Measurements from ENCODE around the gene HOXD11.

HOXD11 gene

DNA sequence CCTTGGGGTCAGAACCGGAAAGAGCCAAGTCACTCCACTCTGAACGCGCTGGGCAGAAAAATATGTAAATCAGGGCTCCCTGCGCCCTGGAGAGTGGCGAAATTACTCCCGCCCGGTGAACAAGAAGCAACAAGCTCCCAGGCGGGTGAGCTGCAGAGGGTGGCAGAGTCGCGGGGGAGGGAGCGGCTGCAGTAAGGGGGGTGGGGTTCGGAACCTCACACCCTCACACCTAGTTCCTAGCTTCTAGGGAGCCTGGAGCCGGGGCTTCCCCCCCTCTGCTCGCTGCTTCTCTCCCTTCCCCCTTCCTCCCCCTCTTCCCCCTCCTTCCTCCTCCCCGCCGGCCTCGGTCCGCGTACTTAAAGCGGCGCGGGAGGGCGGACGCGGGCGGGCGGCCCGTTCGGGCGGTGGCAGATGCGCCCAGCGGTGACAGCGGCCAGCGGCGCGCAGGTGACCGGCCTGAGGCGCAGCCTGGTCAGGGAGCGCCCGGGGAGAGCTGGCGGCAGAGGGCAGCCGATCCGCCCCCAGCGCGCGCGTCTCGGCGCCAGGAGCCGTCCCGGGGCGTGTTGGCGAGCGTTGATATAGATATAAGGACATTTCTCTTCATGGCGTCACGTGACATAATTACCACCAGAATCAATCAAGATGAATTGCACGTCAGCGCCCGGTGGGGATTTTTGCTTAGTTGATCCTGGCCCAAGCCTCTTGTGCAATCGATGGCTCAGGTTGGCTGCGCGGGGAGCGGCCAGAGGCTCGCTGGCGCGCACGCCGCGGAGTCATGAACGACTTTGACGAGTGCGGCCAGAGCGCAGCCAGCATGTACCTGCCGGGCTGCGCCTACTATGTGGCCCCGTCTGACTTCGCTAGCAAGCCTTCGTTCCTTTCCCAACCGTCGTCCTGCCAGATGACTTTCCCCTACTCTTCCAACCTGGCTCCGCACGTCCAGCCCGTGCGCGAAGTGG, at the start of gene HOXD11:
Gene HOXD11 (plus strand): TSS at position 700 of the 959 bp plus-strand sequence. CDS start 76 bp downstream, at position 776.
- Histone ChIP-seq H3K27me3 (peaks cover 19 to 99% of the 10 kb centered on the region in 2 donors), H3K36me3 (no peaks in the 10 kb centered on the region), H3K4me1 (peaks cover 0 to 47% (median 37%) of the 10 kb centered on the region in 4 donors), H3K27ac (no peak within 1 kb of the TSS), H3K4me3 (peak within 1 kb of the TSS; percentile 10 to 41), H3K9me3 (no peaks in the 10 kb centered on the region)
- intact Hi-C loops (cut with DNase I; ENCODE audit: low total_unique reads): no loop called here
- DNase-seq: no peak
- TF ChIP-seq, protein P1, sequence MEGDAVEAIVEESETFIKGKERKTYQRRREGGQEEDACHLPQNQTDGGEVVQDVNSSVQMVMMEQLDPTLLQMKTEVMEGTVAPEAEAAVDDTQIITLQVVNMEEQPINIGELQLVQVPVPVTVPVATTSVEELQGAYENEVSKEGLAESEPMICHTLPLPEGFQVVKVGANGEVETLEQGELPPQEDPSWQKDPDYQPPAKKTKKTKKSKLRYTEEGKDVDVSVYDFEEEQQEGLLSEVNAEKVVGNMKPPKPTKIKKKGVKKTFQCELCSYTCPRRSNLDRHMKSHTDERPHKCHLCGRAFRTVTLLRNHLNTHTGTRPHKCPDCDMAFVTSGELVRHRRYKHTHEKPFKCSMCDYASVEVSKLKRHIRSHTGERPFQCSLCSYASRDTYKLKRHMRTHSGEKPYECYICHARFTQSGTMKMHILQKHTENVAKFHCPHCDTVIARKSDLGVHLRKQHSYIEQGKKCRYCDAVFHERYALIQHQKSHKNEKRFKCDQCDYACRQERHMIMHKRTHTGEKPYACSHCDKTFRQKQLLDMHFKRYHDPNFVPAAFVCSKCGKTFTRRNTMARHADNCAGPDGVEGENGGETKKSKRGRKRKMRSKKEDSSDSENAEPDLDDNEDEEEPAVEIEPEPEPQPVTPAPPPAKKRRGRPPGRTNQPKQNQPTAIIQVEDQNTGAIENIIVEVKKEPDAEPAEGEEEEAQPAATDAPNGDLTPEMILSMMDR (IDR thresholded peaks at IDR 0.05): no peak

DNA sequence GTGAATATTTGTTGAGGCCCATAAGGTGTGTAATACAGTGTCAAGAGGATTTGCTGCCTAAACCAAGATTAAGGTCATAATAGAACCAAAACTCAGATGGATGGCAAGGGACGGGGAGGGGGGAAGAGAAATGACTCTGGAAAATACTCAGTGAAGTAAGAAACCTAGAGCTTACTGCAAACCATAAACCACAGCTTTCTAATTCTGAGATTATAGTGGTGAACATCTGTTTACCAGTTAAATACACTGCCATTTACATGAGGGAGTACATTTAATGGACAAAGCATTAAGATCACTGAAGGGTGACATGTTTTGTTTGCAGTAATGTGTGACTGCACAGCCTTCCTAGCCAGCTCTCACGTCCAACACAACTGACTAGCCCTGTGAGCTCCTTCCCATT, 43.1 kb upstream of the HOXD11 start:
- peaks cover 0 to 38% of the 10 kb centered on the region in 2 donors for H3K27me3 ChIP-seq

DNA sequence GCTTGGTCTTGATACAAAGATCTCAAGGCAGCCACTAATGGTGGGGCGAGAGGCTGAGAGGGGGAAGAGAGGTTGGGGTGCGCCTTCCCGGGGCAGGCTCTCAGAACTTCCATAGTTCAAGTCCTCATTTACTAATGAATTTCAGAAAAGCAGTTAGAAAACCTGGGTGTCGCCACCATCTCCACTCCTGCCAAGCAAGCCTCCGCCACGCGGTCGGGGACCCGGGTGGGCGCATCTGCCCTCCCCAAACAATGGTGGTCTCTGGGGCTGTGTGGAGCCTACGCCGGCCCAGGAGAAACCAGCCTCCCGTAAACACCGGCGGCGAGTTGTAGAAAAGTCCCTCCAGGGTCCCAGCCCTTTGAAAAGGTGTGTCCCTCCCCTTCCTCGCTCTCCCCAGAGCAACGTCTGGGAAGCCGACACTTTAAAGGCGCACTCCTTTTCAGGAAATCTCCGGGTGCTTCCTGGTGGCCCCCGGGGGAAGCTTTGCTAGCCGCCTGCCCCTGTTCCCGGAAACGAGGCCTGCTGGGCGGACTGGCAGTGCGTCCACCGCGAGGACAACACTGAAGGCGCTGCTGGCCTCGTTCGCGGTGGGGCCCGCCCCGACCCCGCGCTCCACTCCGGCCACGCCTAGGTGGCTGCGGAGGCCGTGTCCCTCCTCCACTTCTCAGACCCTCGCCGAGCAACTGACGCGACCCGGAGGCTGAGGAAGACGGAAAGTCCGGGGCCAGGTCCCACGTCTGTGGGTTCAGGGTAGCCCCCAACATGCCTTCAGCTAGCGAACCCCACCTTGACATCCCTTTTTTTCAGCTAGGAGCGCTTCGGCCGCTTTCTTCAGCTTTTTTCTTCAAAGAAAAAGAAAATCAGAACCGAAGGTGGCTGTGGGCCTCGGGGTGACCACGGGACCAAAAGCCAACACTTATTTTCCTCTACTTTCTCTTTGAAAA, 40.2 kb upstream of the HOXD11 start:
- peaks cover 0 to 22% (median 19%) of the 10 kb centered on the region in 4 donors for H3K4me1 ChIP-seq
- DNase-seq: no peak
- no peak overlapping the region for H3K27ac ChIP-seq
- TF ChIP-seq, protein P1 (IDR thresholded peaks at IDR 0.05): no peak
- H3K36me3 ChIP-seq: no peaks in the 10 kb centered on the region
- H3K9me3 ChIP-seq: no peaks in the 10 kb centered on the region
- intact Hi-C loops (cut with DNase I; ENCODE audit: low total_unique reads): loop anchor here (5.0 kb wide), 1 partner anchor 45 kb away; no protein-coding TSS in a partner anchor
- peak overlapping the region; percentile 17 to 51 for H3K4me3 ChIP-seq
- peaks cover 0 to 62% of the 10 kb centered on the region in 2 donors for H3K27me3 ChIP-seq

More for the DNA sequence above, 43.1 kb upstream of the HOXD11 start:
- Histone ChIP-seq H3K9me3 (no peaks in the 10 kb centered on the region), H3K27ac (no peak overlapping the region), H3K4me1 (peaks cover 0 to 22% (median 19%) of the 10 kb centered on the region in 4 donors), H3K4me3 (no peak overlapping the region), H3K36me3 (no peaks in the 10 kb centered on the region)
- TF ChIP-seq, protein P1 (IDR thresholded peaks at IDR 0.05): no peak
- intact Hi-C loops (cut with DNase I; ENCODE audit: low total_unique reads): no loop called here
- no peak for DNase-seq

DNA sequence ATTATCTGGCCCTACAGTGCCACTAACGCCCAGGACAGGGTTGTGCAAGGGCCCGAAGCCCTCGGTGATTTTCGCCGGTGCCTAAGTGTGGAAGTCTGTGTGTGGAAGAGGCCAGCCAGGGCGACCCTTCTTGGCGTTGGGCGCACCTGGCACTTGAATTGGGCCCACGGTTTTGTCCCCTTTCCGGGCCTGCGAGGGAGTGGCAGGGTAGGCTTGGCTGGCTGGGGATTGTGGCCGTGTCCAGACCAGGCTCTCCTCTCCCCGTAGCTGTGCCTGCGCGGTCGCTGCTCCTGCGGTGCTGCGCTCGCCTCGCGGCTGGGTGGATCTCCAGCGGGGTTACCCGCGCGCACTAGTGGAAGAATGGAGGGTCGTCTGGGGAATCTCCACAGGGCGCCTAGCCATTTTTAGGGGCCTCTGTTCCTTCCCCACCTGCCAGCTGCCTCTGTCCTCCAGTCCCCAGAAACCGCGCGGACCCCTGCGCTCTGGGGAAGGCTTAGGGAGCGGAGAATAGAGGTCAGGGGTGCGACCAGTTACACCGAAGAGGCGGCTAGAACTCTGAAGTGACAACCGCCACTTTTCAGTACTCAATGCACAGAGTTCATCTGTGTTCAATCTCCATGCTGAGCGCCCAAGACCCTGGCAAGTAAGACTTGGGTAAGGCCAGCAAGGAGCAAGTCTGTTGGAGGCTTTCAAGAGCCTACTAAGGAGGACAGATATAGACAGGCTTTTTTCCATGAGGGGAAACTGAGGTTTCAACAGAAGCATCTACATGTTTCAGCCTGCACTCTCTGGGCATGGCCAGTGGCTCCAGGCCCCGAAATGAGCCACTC, 39.3 kb upstream of the HOXD11 start:
- peak overlapping the region; percentile 17 to 51 for H3K4me3 ChIP-seq
- no peaks in the 10 kb centered on the region for H3K36me3 ChIP-seq
- peaks cover 0 to 23% (median 19%) of the 10 kb centered on the region in 4 donors for H3K4me1 ChIP-seq
- intact Hi-C loops (cut with DNase I; ENCODE audit: low total_unique reads): loop anchor here (5.0 kb wide), 1 partner anchor 46 kb away; no protein-coding TSS in a partner anchor
- DNase-seq: no peak
- peaks cover 0 to 67% of the 10 kb centered on the region in 2 donors for H3K27me3 ChIP-seq
- H3K9me3 ChIP-seq: no peaks in the 10 kb centered on the region
- TF ChIP-seq, protein P1 (IDR thresholded peaks at IDR 0.05): no peak
- H3K27ac ChIP-seq: no peak overlapping the region
